Stimulated activated CD4-positive, alpha-beta T cell treated with anti-CD3 and anti-CD28 coated beads, Interleukin-2, amount 100 ng/mL, for 24 hours (primary cell): ENCODE results near the gene EIF3D.
A peak's percentile ranks its signal among the peaks of the same experiment; 100 is the strongest.

Experiments used
- DNase-seq, 2 donors: peaks; one replicate each; pipeline ENCODE4 v3.0.0-alpha.2; 2020

Gene EIF3D

GRCh38 chr22:36497910-36498665 is 30.9 kb downstream of the EIF3D start:
- no peak for DNase-seq

GRCh38 chr22:36493690-36494110 is 35.3 kb downstream of the EIF3D start:
- no peak for DNase-seq

DNA sequence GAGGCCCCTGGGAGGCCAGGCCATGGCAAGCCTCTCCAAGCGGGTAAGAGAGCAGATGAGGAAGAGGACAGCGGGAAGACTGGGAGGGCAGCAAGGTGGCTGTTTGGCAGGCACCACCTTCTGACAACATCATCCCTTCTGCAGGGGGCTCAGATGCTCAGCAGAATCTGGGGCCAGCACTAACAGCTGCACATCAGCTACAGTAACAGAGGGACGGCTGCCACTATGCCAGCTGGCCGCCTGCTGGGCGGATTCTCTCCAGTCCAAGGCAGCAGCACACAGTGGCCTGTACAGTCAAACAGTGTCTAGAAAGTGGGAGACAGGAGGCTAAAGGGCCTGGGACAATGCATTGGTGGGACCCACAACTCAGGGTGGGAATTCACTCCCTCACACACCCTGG is 36.9 kb downstream of the EIF3D start:
- no peak for DNase-seq

DNA sequence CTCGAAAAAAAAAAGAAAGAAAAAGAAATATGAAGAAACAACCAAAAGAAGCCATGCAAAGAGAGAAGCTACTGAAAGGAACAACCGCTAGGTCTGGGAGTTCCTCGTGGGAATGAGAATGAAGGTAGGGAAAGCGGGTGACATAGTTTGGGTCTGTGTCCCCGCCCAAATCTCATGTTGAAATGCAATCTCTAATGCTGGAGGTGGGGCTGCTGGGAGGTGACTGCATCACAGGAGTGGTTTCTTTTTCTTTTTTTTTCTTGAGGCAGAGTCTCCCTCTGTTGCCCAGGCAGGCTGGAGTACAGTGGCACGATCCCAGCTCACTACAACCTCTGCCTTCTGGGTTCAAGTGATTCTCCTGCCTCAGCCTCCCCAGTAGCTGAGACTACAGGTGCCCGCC is 37.8 kb downstream of the EIF3D start:
- DNase-seq, result no peak

GRCh38 chr22:36486619-36487384 is 42.2 kb downstream of the EIF3D start:
- DNase-seq, result peak; percentile 65 to 73

GRCh38 chr22:36481393-36482168 is 47.4 kb downstream of the EIF3D start, which contains the start of gene TXN2:
Gene TXN2 (minus strand): TSS chr22:36481640. CDS start chr22:36480837, 803 bp downstream.
- DNase-seq, result peak; percentile 95 to 97

GRCh38 chr22:36480941-36481392 is 48.0 kb downstream of the EIF3D start:
- DNase-seq, result no peak

- no peak for DNase-seq
Measured at GRCh38 chr22:36478966-36479365, 50.0 kb downstream of the EIF3D start.

- no peak for DNase-seq
Measured at GRCh38 chr22:36475341-36475740, 53.6 kb downstream of the EIF3D start.

- no peak for DNase-seq
Measured at GRCh38 chr22:36472689-36473088, 56.3 kb downstream of the EIF3D start.

DNA sequence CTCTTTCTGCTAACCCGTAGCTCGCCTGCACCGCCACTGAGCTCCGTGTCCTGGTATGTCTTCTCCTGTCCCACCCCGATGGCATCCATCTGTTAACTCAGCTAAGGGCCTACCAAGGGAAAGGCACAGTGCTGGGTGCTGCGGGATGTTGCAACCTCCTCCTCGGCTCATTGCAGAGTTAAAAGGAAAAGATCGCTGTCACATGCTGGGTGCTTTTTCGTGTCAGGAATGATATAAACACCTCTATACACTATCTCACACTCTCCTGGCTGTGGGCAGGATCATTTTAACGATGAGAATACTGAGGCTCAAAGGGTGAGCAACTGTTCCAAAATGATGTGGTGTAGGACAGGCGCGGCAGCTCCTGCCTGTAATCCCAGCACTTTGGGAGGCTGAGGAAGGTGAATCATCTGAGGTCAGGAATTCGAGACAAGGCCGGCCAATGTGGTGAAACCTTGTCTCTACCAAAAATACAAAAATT is 57.6 kb downstream of the EIF3D start:
- DNase-seq, result no peak

DNA sequence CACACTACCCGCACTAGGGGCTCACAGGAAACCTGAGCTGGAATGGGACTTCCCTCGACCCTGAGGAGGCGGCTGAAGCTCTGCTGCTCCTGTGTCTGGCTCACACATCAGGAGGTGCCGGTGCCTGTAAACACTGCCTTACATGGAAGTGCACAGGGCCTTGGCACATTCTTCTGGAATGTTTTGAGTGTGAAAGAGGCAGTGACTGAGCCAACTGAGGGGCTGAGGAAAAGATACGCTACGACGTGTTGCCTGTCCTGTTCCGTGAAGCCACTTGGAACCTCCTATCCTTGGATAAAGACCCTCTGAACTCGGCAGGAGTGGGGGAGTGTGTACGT is 58.0 kb downstream of the EIF3D start:
- DNase-seq, result no peak

GRCh38 chr22:36470162-36470993 is 58.6 kb downstream of the EIF3D start:
- peak; percentile 77 to 82 for DNase-seq

- DNase-seq, result no peak
Measured at GRCh38 chr22:36469094-36469710, 59.8 kb downstream of the EIF3D start.

GRCh38 chr22:36467946-36468345 is 61.0 kb downstream of the EIF3D start:
- DNase-seq, result peak in 1 of 2 donors; percentile 27

DNA sequence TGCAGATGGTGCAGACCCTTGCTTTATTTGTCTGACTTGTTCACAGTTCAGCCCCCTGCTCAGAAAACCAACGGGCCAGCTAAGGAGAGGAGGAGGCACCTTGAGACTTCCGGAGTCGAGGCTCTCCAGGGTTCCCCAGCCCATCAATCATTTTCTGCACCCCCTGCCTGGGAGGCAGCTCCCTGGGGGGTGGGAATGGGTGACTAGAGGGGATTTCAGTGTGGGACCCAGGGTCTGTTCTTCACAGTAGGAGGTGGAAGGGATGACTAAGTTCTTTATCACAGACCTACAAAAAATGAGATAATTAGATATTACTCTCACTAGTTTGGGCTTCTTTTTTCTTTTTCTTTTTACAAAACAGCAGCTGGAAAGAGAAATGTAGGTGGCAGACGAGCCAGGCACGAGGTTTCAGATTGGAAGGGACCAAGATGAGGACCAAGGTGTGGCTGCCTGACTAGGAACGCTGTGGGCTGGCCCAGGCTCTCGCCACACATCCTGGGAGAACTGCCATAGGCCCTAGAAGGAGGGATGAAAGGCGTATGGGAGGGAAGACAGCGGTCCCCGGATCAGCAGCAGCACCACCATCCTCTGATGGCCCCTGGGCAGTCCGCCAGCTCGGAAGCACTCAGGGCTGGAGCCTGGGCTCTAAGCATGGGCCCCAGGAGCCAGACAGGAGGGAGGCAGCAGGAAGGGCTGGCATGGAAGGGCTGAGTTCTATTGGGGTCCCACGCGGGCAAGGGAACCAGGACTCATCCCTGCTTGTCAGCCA is 61.7 kb downstream of the EIF3D start:
- no peak for DNase-seq

DNA sequence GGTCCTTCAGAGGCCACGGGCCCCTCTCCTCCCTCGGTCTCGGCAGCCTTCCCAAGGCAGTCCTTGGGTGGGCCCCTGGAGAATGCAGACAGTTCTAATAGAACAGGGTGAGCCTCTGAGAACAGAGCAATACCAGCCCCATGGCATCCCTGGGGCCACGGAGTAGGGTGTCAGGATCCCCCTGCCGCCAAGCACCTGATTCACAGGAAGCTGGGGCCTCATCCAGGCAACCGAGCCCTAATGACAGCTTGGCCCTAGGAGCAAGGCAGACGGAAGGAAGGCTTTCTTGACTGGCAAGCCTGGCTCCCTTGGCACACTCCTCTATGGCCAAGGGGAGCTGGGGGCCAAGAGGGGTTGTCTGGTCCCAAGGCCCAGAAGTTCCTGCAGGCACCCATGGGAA is 62.7 kb downstream of the EIF3D start:
- DNase-seq, result no peak

- no peak for DNase-seq
Measured at GRCh38 chr22:36465232-36466021, 63.5 kb downstream of the EIF3D start.

GRCh38 chr22:36464715-36465231 is 64.2 kb downstream of the EIF3D start:
- DNase-seq, result no peak

- no peak for DNase-seq
Measured at GRCh38 chr22:36463783-36464184, 65.2 kb downstream of the EIF3D start.
